Tibial artery (tissue), 4 donors: ENCODE results near the gene LHX5.
"Not testable (repeated sequence)": the region's sequence is repeated elsewhere in the genome, so short reads cannot be mapped to it uniquely, and the experiment has no call there.

Experiments used
- DNase-seq, 2 donors: peaks; one replicate each; pipeline ENCODE4 v3.0.0-alpha.2; 2019
- H3K27ac ChIP-seq, 2 donors: fragments of 200-600 bp; sonication (generic) in 1 of 2; 1 replicate in 1 of 2; 2 replicates in 1 of 2; pipeline ENCODE4 v1.5.1; 2018 to 2019; ENCODE audit warnings: mild to moderate bottlenecking in 1 of 2
- H3K27me3 ChIP-seq, 2 donors: fragments of 200-600 bp; sonication (generic) in 1 of 2; one replicate each; pipeline versions ENCODE4 v1.5.1 to v1.6.0; 2016 to 2019
- H3K36me3 ChIP-seq, 3 donors: fragments of 200-600 bp; sonication (generic) in 2 of 3; one replicate each; pipeline ENCODE4 v1.5.1; 2016 to 2019; ENCODE audit warnings: mild to moderate bottlenecking in 2 of 3
- H3K4me1 ChIP-seq, 4 donors: fragments of 200-600 bp; sonication (generic) in 2 of 4; 1 replicate in 3 of 4; 2 replicates in 1 of 4; pipeline ENCODE4 v1.5.1; 2016 to 2019
- H3K4me3 ChIP-seq, 2 donors: fragments of 200-600 bp; sonication (generic) in 1 of 2; 1 replicate in 1 of 2; 2 replicates in 1 of 2; pipeline ENCODE4 v1.5.1; 2018 to 2019; ENCODE audit warnings: mild to moderate bottlenecking in 2 of 2
- H3K9me3 ChIP-seq, 3 donors: fragments of 200-600 bp; sonication (generic) in 1 of 3; one replicate each; pipeline ENCODE4 v1.5.1; 2016 to 2019
- intact Hi-C: fragments of 100-400 bp; cut with DNase I; formaldehyde crosslinking; loops from one replicate; pipeline ENCODE4 v1.15.0; 2023; ENCODE audit warnings: low total_unique reads
- TF ChIP-seq, protein P1 (sequence below), 2 experiments: fragments of 200-600 bp in 1 of 2; fragments of 450-650 bp in 1 of 2; IDR thresholded peaks; one replicate each; pipeline ENCODE4 v1.5.1; 2017 to 2019; ENCODE audit warnings: antibody characterized with exemption in 2 of 2, mild to moderate bottlenecking in 1 of 2, moderate library complexity in 1 of 2

The LHX5 gene

DNA sequence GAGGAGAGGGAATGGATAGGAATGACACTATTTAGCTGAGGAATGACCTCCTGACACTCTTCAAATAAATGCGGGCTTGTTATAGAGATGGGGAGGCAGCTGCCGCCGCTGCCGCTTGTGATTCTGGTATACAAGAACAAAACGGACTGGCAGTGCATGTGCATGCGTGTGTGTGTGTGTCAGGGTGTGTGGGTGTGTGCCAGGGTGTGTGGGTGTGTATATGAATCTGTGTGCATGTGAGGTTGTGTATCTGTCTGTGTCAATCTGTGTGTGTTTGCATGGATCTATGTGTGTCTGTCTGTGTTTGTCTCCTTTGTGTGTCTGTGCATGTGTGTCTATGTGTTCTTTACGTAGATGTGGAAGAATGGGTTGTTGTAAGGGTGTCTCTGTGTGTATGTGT, 26.0 kb upstream of the LHX5 start:
- TF ChIP-seq, protein P1, sequence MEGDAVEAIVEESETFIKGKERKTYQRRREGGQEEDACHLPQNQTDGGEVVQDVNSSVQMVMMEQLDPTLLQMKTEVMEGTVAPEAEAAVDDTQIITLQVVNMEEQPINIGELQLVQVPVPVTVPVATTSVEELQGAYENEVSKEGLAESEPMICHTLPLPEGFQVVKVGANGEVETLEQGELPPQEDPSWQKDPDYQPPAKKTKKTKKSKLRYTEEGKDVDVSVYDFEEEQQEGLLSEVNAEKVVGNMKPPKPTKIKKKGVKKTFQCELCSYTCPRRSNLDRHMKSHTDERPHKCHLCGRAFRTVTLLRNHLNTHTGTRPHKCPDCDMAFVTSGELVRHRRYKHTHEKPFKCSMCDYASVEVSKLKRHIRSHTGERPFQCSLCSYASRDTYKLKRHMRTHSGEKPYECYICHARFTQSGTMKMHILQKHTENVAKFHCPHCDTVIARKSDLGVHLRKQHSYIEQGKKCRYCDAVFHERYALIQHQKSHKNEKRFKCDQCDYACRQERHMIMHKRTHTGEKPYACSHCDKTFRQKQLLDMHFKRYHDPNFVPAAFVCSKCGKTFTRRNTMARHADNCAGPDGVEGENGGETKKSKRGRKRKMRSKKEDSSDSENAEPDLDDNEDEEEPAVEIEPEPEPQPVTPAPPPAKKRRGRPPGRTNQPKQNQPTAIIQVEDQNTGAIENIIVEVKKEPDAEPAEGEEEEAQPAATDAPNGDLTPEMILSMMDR (IDR thresholded peaks at IDR 0.05) = no peak
- Histone ChIP-seq H3K9me3 (no peaks in the 10 kb centered on the region), H3K27ac (no peak overlapping the region), H3K4me1 (no peaks in the 10 kb centered on the region), H3K27me3 (peaks cover 0 to 32% of the 10 kb centered on the region in 2 donors), H3K4me3 (no peak overlapping the region), H3K36me3 (no peaks in the 10 kb centered on the region)
- DNase-seq = no peak
- intact Hi-C loops = no loop called here

DNA sequence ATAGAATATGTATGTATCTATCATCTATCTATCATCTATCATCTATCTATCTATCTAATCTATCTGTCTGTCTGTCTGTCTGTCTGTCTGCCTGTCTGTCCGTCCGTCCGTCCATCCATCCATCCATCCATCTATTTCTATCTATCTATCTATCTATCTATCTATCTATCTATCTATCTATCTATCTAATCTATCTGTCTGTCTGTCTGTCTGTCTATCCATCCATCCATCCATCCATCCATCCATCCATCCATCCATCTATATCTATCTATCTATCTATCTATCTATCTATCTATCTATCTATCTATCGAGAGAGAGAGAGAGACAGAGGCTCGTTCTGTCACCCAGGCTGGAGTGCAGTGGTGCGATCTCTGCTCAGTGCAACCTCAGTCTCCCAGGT, 24.3 kb upstream of the LHX5 start:
- H3K4me3 ChIP-seq, DNase-seq, H3K36me3 ChIP-seq, H3K4me1 ChIP-seq, intact Hi-C loops, H3K9me3 ChIP-seq, H3K27ac ChIP-seq: not testable (repeated sequence)
- peaks cover 0 to 26% of the 10 kb centered on the region in 2 donors for H3K27me3 ChIP-seq

DNA sequence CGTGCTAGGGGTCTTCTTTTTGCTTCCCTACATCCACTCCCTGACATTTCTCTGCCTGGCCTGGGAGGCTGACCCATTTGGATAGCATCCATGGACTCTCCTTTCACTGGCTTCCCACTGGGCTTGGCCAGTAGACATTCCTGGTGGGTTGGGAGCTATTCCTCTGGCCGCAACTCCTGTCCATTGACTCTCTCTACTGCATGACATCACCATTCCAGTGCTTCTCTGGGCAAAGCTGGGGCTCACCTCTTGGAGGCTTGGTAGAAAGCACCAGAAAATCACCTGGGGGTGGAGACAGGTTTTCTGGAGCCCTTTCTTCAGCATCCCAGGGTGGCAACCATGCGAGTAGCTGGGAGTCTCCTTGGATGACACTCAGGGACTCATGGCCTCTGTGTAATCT, 16.7 kb upstream of the LHX5 start:
- H3K36me3 ChIP-seq = no peaks in the 10 kb centered on the region
- no peaks in the 10 kb centered on the region for H3K4me1 ChIP-seq
- intact Hi-C loops = no loop called here
- H3K9me3 ChIP-seq = no peaks in the 10 kb centered on the region
- TF ChIP-seq, protein P1 (IDR thresholded peaks at IDR 0.05) = no peak
- H3K27ac ChIP-seq = no peak overlapping the region
- DNase-seq = no peak
- H3K4me3 ChIP-seq = no peak overlapping the region
- H3K27me3 ChIP-seq = peaks cover 0 to 36% of the 10 kb centered on the region in 2 donors

DNA sequence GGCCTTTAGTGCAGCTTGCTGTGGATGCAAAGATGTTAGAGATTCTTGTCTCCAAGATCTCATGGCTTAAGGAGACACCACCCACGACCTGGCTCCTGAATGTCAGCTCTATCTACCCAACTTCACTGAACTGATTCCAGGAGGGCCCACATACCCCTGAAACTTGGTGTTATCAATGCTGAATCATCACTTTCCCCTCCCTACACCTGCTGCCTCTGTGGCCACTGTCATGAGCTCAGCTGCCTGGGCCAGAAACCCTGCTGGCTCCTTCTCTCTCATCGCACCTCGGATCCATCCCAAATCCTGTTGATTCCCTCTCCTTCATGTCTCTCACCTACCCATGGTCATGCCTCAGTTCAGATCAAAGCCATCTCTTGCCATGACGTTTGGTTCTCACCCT, 15.1 kb upstream of the LHX5 start:
- DNase-seq = no peak
- H3K27me3 ChIP-seq = peaks cover 0 to 48% of the 10 kb centered on the region in 2 donors
- H3K4me3 ChIP-seq = no peak overlapping the region
- TF ChIP-seq, protein P1 (IDR thresholded peaks at IDR 0.05) = no peak
- H3K9me3 ChIP-seq = no peaks in the 10 kb centered on the region
- intact Hi-C loops = no loop called here
- H3K27ac ChIP-seq = no peak overlapping the region
- no peaks in the 10 kb centered on the region for H3K4me1 ChIP-seq
- H3K36me3 ChIP-seq = no peaks in the 10 kb centered on the region

DNA sequence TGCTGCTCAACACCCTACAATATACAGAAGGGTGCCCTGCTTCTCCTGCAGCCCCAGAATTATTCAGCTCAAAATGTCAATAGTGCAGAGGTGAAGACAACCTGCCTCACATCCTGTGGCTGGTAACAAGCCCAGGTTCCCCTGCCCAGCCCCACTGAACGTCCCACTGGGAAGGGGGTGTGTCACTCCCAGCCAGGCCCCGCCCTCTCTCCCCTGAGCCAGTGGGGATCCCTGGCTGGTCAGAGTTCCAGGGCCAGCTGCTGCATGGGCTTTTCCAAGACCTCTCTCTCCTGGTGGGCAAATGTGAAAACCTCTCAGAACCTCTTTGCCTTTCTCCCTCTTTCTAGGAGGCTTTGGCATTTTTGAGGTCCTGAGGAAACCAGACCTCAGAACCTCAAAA, 13.7 kb upstream of the LHX5 start:
- no peaks in the 10 kb centered on the region for H3K4me1 ChIP-seq
- no peak for DNase-seq
- intact Hi-C loops = no loop called here
- no peak overlapping the region for H3K27ac ChIP-seq
- H3K27me3 ChIP-seq = peaks cover 0 to 61% of the 10 kb centered on the region in 2 donors
- no peak overlapping the region for H3K4me3 ChIP-seq
- no peaks in the 10 kb centered on the region for H3K36me3 ChIP-seq
- H3K9me3 ChIP-seq = no peaks in the 10 kb centered on the region
- TF ChIP-seq, protein P1 (IDR thresholded peaks at IDR 0.05) = no peak

DNA sequence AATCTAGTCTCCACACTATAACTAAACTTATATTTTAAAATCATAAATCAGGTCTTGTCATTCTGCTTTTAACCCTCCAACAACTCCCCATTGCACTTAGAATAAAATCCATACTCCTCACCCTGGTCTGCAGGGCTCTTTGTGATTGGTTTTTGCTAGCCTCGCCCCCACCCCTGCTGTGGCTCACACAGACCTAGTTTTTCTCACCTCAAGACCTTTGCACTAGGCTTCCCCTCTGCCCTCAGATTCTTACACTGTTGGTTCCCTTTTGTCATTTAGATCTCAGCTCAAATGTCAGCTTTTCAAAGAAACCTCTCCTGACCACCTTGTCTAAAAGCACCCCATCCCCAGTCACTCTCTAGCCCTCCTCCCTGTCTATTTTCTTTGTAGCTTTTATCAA, 10.7 kb upstream of the LHX5 start:
- Histone ChIP-seq H3K27ac (no peak overlapping the region), H3K4me3 (no peak overlapping the region), H3K27me3 (peaks cover 4 to 81% of the 10 kb centered on the region in 2 donors), H3K36me3 (no peaks in the 10 kb centered on the region), H3K9me3 (no peaks in the 10 kb centered on the region), H3K4me1 (peaks cover 0 to 5% (median 4%) of the 10 kb centered on the region in 4 donors)
- intact Hi-C loops = no loop called here
- TF ChIP-seq, protein P1 (IDR thresholded peaks at IDR 0.05) = no peak
- DNase-seq = no peak
